Fibroblast of the conjunctiva (primary cell): ENCODE data around the gene ENOX2.
"Not testable (repeated sequence)": the region's sequence is repeated elsewhere in the genome, so short reads cannot be mapped to it uniquely, and the experiment has no call there.

Source experiments
- DNase-seq: peaks from one replicate; pipeline ENCODE4 v3.0.0-alpha.2; 2010; ENCODE audit warnings: low read depth

The ENOX2 gene

GRCh38 chrX:130826249-130826648, 76.8 kb downstream of the ENOX2 start:
- DNase-seq: no peak

DNA sequence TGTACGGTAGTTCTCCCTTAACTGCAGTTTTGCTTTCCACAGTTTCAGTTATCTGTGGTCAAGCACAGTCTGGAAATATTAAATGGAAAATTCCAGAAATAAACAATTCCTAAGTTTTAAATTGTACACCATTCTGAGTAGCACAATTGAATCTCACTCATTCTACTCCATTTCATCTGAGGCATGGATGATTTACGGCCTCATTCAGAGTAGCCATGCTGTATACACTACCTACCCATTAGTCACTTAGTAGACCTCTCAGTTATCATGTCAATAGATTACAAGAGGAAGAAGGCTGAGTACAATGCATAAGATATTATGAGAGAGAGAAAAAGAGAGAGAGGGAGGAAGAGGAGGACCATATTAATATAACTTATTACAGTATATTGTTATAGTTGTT, 77.5 kb downstream of the ENOX2 start:
- DNase-seq: no peak

GRCh38 chrX:130819367-130819766, 83.6 kb downstream of the ENOX2 start:
- not testable (repeated sequence) for DNase-seq

DNA sequence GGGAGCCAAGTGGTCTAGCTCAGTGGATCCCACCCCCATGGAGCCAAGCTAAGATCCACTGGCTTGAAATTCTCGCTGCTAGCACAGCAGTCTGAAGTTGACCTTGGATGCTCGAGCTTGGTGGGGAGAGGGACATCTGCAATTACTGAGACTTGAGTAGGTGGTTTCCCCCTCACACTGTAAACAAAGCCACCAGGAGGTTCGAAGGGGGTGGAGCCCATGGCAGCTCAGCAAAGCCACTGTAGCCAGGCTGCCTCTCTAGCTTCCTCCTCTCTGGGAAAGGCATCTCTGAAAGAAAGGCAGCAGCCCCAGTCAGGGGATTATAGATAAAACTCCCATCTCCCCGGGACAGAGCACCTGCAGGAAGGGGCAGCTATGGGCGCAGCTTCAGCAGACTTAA, 89.1 kb downstream of the ENOX2 start:
- not testable (repeated sequence) for DNase-seq

GRCh38 chrX:130810561-130810960, 92.4 kb downstream of the ENOX2 start:
- DNase-seq: no peak

DNA sequence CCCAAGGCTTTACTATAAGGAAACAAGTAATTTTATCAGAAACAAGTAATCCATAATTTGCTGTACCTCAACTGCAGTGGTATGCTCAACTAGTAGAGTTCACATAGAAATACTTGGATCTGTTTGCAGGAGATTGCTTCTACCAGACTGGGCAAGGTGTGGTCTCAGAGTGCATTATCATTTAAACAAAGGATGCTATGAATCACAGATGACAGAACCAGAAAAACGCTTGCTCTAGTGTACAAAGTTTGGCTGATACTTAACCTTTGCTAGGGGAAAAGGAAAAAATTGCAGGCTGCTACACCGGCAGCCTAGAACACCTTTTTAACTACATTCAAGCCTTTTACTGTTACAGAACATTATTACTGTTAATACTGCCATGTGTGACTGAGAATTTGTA, 97.1 kb downstream of the ENOX2 start:
- DNase-seq: no peak

DNA sequence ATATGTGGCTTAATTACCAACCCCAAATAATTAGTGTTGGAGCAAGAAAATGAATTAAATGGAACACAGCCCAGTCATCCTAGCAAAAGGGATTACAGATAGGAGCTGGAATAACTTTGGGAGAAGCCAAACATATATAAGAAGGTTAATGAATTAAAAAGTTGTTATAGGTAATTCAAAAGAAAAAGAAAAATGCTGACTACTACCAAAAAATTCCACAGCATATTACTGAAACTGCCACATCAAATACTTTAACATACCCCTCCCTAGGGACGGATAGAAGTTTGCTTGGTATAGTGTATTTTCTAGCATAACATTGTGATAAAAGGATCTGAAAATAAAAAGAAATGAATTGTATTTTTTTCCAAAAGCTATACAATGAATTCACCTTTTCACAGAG, 99.5 kb downstream of the ENOX2 start:
- no peak for DNase-seq

GRCh38 chrX:130801901-130802300, 101.1 kb downstream of the ENOX2 start:
- DNase-seq: no peak

DNA sequence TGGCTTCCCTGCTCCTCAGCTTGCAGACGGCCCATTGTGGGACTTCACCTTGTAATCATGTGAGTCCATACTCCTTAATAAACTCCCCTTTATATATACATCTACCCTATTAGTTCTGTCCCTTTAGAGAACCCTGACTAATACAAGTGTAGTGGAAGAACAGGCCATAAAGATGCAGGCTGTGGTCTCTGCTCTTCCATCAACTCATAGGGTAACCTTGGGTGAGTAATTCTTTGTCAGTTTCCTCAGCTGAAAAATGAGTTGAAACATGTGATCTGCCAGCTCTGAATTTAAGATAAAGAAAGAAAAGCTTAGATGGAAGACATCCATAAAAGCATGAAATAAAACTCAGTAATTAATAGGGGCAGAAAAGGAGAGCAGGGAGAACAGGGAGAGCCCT, 103.6 kb downstream of the ENOX2 start:
- DNase-seq: no peak

DNA sequence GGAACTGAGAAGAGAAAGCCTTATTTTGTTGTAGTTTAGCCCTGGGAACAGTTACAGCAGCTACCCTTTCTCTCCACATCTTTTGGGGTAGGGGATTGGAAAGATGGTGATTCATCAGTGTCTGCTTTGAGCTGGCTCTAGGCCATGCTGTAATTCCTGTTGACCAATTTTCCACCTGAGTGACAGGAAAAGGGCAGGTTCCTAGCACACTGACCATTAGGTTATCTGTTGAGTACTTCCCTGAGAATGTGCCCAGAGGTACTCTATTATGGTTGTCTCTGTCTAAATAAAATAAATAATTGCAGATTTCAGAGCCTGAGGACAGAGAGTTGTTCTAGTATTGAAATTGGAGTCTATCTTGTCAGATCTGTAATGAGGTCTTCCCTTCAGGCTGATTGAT, 109.0 kb downstream of the ENOX2 start:
- DNase-seq: no peak

- DNase-seq: not testable (repeated sequence)
These were observed 111.1 kb downstream of the ENOX2 start for GRCh38 chrX:130791870-130792269.

GRCh38 chrX:130789793-130790192, 113.2 kb downstream of the ENOX2 start:
- DNase-seq: no peak

DNA sequence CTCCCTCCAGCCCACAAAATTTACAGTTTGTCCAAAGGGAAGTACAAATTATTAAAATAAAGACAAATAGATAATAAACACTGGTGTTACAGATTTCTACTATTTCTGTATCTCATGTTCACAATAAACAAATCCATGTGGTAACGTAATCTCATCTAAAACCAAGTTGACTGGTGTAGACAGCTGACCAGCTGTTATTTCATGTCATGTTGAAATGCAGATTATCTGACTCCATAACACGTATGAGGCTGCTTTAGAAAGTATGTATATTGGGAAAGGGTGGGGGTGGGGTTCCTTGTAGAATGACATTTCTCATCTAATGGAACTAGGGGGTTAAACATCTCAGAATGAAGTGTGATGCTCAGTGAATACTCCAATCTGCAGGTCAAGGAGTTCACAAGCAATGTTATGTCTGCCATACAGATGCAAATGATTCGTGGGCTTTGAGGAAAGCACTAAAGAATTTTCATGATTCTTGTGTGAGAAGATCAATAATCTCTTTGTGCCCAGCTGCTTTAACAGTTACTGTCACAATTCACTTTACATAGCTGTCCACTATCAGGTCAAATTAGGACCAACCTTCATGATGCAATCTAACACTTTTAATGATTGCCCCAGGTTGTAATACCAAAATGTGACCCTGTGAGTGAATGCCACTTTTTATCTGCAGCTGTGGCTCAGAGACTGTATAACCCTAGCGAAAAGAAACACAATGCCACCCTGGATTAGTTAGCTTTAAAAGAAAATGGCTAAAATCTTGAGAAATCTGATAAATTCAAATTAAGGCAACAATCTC, 114.0 kb downstream of the ENOX2 start:
- DNase-seq: no peak

GRCh38 chrX:130786030-130786429, 117.0 kb downstream of the ENOX2 start:
- DNase-seq: no peak

GRCh38 chrX:130778773-130779172, 124.2 kb downstream of the ENOX2 start:
- no peak for DNase-seq

DNA sequence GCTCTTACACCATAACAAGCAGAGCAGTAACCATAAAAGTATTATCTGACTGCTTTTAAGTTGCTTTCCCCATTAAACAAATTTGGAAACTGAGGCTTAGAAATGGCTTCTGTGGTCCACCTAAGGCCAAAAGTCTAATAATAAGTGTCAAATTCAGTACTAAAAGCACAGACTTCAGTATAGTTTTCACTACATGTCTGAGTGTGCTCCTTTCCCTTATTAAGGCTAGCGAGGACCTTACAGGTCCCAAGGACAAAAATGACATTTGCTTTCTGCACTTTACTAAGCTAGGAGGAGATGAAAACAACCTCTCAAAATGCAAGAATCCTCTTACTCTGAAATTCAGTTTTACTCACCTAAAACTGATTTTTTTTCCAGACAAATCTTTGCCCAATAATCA, 127.2 kb downstream of the ENOX2 start:
- no peak for DNase-seq

- no peak for DNase-seq
These were observed 130.2 kb downstream of the ENOX2 start for GRCh38 chrX:130772776-130773143.

DNA sequence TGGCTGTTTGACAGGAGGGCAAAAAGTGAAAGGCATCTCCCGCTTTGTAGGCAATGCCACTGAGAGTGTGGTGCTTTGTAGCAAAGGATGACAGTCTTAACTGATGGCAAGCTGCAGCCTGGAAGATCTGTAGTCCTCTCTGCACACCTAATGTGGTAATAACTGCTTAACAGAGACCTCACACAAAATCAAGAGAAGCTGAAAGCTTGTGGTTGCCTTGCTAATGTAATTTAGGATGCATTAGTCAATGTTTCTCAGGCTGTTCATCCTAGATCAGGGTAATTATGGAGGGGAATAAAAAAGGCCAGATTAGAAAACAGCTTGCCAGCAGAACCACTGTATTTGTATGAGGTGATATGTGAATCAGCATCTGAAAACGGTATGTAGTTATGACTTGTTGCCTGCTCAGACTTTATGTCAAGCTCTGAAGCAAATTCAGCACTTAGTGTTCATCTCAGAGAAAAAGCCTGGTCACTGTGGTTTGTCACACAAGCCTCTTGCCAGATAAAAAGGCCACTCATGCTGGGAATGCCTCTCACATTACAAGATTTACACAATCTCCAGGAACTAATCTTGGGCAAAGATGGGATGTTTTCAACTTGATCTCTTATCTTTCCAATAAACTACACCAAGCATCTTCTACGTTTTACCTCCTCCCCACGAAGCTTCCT, 130.8 kb downstream of the ENOX2 start:
- DNase-seq: no peak

- no peak for DNase-seq
These were observed 131.4 kb downstream of the ENOX2 start for GRCh38 chrX:130771648-130772047.

DNA sequence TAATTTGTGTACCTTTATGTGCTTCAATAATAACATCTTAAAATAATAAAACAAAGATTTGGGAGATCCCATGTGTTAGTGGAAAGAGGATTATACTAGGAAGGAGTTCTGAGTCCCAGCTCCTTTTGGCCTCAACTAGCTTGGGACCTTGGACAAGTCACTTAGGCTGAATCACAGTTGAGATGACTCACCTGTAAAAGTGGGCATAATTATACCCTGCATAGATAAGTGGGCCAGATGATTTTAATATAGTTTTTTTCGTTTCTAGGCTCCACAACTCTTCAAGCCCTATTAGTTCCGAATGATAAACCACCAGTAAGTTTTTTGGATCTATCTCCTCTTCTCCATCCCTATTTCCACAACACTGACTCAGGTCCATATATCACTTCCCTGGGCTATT, 131.8 kb downstream of the ENOX2 start:
- no peak for DNase-seq

GRCh38 chrX:130770615-130771014, 132.4 kb downstream of the ENOX2 start:
- peak; percentile 28 for DNase-seq

DNA sequence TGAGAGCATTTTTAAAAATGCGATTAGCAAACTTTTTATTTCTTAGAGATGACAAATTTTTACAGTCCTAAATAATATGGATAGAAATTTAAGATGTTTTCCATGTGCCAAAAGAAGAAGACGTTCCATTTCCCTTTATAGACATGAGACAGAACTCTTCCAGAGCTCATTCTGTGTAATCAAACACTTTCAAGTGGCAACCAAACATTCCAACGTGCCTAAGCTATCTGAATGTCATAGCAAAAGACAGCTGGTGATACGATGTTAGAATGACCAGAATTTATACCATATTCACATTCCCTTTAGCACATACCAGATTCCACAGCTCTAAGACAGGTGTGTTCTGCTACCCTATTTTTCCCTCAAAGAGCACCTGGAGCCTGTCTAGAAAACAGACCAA, 133.2 kb downstream of the ENOX2 start:
- DNase-seq: no peak

DNA sequence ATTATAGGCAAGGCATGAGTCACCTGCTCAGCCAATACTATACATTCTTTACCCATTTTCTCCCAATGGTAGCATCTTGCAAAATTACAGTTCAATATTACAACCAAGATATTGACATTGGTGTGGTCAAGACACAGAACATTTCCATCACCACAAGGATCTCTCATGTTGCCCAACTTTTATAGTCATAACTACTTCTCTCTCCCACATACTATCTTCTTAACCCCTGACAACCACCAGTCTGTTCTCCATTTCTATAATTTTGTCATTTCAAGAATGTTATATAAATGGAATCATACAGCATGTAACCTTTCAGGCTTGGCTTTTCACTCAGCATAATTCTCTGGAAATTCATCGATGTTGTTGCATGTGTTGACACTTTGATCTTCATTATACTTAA, 144.9 kb downstream of the ENOX2 start:
- no peak for DNase-seq

DNA sequence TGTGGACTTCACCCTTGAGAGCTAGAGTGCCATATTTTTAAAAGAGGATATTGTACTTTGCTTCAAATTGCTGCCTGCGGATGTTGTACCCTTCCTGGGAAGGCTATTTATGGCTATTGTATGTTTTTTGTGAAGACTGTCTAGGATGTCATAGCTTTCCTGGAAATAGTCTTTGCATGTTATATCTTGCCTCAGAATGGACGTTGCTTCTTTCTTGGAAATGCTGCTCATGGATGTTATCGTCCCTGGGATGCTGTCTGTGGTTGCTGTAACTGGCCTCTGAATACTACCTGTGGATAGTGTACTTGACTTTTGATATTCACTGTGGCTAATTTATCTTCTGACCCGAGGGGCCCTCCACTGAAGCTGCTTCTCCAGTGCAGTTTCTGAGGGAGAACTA, 146.8 kb downstream of the ENOX2 start:
- no peak for DNase-seq
